ENCODE data around the gene GPR137. TPM values are rescaled to one million over a fixed set of nuclear protein-coding genes. Genes with fewer than 3 reads are reported as not detected.

GPR137 gene
- total RNA-seq, 2 donors from 2014 or later = 57.7 to 58.4 TPM

GRCh38 chr11:64256300-64256699 is 29.3 kb upstream of the GPR137 start:
- H3K9ac ChIP-seq (ENCODE audit: extremely low read depth, low read length, poor library complexity, severe bottlenecking) = no peak overlapping the region
- Mint-ChIP-seq H3K4me3 (no peak overlapping the region), H3K4me1 (peaks cover 5% of the 10 kb centered on the region), H3K27me3 (ENCODE audit: insufficient read depth) (no peaks in the 10 kb centered on the region), H3K27ac (no peak overlapping the region), H3K9me3 (no peaks in the 10 kb centered on the region), H3K36me3 (ENCODE audit: low read depth) (peaks cover 40% of the 10 kb centered on the region)
- no peak for DNase-seq
- no peaks in the 10 kb centered on the region for H3K27me3 ChIP-seq (ENCODE audit: control insufficient read depth, insufficient read depth, low read length, poor library complexity, severe bottlenecking)
- no peaks in the 10 kb centered on the region for H3K4me1 ChIP-seq (ENCODE audit: control insufficient read depth, insufficient read depth, low read length)
- no peak overlapping the region for H3K27ac ChIP-seq (ENCODE audit: low read depth, low read length)
- TF ChIP-seq CTCF (conservative IDR thresholded peaks at IDR 0.05) = no peak
- peaks cover 56% of the 10 kb centered on the region for H3K36me3 ChIP-seq (ENCODE audit: control insufficient read depth, insufficient read depth, low read length)
- WGBS, 2 experiments (ENCODE audit: insufficient coverage in 1 of 2, insufficient read length in 1 of 2) = 95 to 96% methylated on average over 3 to 15 of the region's 15 CpGs
- no peaks in the 10 kb centered on the region for H3K9me3 ChIP-seq (ENCODE audit: control insufficient read depth, low read length)
- no peak overlapping the region for H3K4me3 ChIP-seq (ENCODE audit: low read length)

- Mint-ChIP-seq H3K27me3 (ENCODE audit: insufficient read depth) (no peaks in the 10 kb centered on the region), H3K27ac (no peak overlapping the region), H3K4me1 (peaks cover 5% of the 10 kb centered on the region), H3K9me3 (no peaks in the 10 kb centered on the region), H3K36me3 (ENCODE audit: low read depth) (peaks cover 55% of the 10 kb centered on the region), H3K4me3 (no peak overlapping the region)
- Histone ChIP-seq H3K27me3 (ENCODE audit: control insufficient read depth, insufficient read depth, low read length, poor library complexity, severe bottlenecking) (no peaks in the 10 kb centered on the region), H3K36me3 (ENCODE audit: control insufficient read depth, insufficient read depth, low read length) (peaks cover 66% of the 10 kb centered on the region), H3K9ac (ENCODE audit: extremely low read depth, low read length, poor library complexity, severe bottlenecking) (no peak overlapping the region), H3K9me3 (ENCODE audit: control insufficient read depth, low read length) (no peaks in the 10 kb centered on the region), H3K4me3 (ENCODE audit: low read length) (no peak overlapping the region), H3K4me1 (ENCODE audit: control insufficient read depth, insufficient read depth, low read length) (no peaks in the 10 kb centered on the region), H3K27ac (ENCODE audit: low read depth, low read length) (no peak overlapping the region)
- WGBS, 2 experiments (ENCODE audit: insufficient coverage in 1 of 2, insufficient read length in 1 of 2) = 94 to 95% methylated on average over 24 of the region's 24 CpGs
- TF ChIP-seq CTCF (conservative IDR thresholded peaks at IDR 0.05) = no peak
- DNase-seq = no peak
These were observed 27.3 kb upstream of the GPR137 start for GRCh38 chr11:64258356-64258755.

- Mint-ChIP-seq H3K27me3 (ENCODE audit: insufficient read depth) (no peaks in the 10 kb centered on the region), H3K27ac (no peak overlapping the region), H3K4me3 (no peak overlapping the region), H3K36me3 (ENCODE audit: low read depth) (peaks cover 53% of the 10 kb centered on the region), H3K9me3 (no peaks in the 10 kb centered on the region), H3K4me1 (no peaks in the 10 kb centered on the region)
- Histone ChIP-seq H3K36me3 (ENCODE audit: control insufficient read depth, insufficient read depth, low read length) (peaks cover 70% of the 10 kb centered on the region), H3K4me1 (ENCODE audit: control insufficient read depth, insufficient read depth, low read length) (no peaks in the 10 kb centered on the region), H3K4me3 (ENCODE audit: low read length) (no peak overlapping the region), H3K27ac (ENCODE audit: low read depth, low read length) (no peak overlapping the region), H3K9me3 (ENCODE audit: control insufficient read depth, low read length) (no peaks in the 10 kb centered on the region), H3K27me3 (ENCODE audit: control insufficient read depth, insufficient read depth, low read length, poor library complexity, severe bottlenecking) (no peaks in the 10 kb centered on the region), H3K9ac (ENCODE audit: extremely low read depth, low read length, poor library complexity, severe bottlenecking) (no peak overlapping the region)
- WGBS, 2 experiments (ENCODE audit: insufficient coverage in 1 of 2, insufficient read length in 1 of 2) = 95 to 97% methylated on average over 17 to 32 of the region's 32 CpGs
- no peak for TF ChIP-seq CTCF (conservative IDR thresholded peaks at IDR 0.05)
- DNase-seq = no peak
These were observed 26.6 kb upstream of the GPR137 start for GRCh38 chr11:64258946-64259532.

Measured in endodermal cell (in vitro differentiated cells).